Mucosa of gallbladder (tissue), 1 donor: ENCODE data around the gene XYLT1. TPM values are rescaled to one million over a fixed set of nuclear protein-coding genes. Genes with fewer than 3 reads are reported as not detected.

Experiments
- DNase-seq: peaks from one replicate; pipeline ENCODE4 v3.0.0-alpha.2; 2020; ENCODE audit warnings: low spot score
- total RNA-seq: library from RNA; stranded (reverse); gene quantifications from one replicate; pipeline ENCODE4 v1.2.1, GENCODE V29; 2021
- donor health status: DM: no; HTN: no; CAD: no.

XYLT1 gene
- total RNA-seq, 1 donor from 2014 or later = 8.6 TPM

DNA sequence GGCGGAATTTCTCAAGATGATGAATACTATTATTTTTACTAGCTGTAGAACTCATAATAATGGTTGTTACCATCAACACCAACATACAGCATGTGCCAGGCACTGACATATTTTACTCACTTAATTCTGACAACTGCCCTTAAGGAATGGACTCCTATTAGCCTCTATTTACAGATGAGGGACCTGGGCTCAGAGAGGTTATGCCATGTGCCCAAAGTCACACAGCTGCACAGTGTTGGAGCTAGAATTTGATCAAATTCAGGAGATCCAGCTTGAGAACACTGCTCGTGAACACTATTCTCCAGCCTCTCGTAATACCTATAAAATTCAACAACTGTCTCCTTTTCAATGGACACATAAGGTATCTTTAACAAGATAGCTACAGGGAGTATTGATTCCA lies 97.2 kb downstream of the XYLT1 start:
- DNase-seq = no peak

DNA sequence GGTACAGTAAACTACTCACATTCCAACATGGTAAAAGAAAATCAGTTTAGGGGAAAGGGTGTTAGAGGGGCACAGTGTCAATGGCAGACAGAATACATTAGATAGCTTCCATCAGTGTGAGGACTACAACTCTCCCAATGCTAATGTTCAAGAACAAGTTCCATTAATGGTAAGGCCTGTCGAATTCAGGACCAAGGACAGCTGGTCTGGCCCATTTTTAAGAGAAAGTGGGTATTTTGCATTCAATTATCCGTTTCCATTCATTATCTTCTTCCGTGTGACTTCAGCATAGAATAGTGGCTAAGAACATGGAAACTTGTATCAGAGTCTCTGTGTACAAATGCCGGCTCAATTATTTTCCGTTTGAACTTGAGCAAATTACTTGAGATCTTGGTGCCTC lies 98.4 kb downstream of the XYLT1 start:
- no peak for DNase-seq

DNA sequence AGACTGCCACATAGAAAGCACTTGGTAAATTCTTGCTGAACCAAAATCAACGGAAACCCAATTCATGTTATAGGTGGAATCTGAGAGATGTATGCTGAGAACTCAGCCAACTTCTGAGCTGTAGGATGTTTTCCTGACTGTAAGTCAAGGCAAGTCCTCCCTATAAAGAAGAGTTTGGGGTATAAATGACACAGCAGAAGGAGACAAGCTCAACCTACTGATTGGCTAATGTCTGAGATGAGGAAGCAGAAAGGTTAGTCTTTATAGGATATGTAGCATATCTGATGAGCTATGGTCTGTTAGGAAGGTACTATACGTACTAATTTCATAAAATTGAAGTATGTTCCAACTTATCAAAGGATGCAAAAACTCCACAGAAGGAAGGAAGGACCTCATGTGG lies 99.5 kb downstream of the XYLT1 start:
- DNase-seq = no peak

DNA sequence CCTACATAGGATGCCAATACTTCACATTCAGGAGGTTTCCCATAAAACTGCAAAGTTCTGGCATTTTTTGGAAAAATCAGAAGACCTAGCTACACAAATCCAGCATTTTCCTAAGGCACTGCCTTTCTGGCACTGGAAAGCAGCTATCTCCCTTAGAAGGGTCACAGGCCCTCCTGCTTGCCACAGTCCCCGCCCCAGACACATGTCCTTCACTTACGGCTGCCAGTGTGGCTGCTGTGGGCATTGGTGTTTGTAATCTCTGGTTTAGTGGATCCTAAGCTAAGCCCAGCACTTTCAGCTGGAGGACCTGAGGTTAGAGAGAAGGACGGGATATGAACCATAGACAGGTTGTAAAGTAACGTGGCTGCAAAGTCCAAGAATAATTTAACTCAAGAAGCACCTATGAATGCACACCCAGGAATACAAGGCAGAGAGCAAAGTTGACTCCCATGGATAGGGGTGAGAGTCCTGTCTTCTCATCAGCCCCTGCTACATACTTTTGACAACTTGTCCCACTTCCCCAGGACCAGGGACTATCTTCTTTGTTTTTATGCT lies 100.0 kb downstream of the XYLT1 start:
- no peak for DNase-seq

DNA sequence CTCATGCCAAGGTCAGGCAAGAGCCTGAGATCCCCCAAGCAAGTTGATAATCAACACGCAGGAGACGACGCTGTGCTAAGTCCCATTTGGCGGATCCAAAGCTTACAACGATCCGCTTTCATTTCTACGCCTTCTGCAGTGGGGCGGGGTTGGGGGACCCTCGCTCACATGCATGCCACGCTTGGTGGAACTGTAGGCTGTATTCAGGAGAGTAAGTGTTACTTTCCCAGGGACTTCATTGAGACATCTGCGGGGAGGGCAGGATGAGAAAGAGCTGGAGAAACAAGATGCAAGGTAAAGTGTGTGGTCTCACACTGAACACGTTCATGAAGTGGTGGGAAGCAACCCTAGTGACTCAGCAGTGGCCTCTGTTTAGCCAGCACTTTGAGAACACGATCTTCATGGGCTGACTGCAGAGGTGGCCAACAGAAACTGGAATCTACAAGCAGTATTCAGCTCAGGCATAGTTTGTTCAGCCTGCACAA lies 100.5 kb downstream of the XYLT1 start:
- DNase-seq = no peak

DNA sequence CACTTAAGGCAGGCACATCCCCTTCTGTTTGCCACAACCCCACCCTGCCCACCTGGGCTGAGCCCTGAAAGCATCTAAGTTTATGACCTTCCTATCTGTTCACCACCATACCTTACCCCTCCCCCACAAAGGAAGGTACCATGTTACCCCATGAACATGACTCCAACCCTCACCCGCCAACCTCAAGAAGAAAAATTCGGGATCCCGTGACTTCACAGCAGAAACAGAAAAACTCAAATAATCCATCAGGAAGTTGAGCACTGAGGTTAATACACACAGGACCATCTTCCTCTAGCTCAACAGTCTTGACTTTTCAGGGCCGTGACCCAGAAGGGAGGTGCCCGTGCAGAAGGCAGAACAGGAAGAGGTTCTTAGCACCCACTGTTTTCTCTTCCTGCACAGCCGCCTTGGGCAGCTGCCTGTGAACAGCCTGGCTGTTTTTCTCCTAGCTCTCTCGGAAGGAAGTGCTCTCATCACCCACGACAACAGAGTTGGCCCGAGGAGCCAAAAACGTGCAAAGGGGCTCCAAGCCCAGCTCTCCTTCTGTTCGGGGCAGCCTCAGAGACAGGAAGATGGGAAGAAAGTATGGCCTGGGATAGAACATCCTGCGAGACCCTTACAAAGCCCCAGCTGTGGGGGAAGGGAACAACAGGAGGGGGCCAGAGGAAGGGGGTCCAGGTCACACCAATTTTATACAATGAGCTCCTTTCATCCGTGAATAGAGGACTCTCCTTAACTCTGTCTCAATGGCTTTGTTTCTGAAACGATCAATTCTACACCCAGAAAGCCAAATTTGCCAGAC lies 101.1 kb downstream of the XYLT1 start:
- DNase-seq = peak; percentile 67

DNA sequence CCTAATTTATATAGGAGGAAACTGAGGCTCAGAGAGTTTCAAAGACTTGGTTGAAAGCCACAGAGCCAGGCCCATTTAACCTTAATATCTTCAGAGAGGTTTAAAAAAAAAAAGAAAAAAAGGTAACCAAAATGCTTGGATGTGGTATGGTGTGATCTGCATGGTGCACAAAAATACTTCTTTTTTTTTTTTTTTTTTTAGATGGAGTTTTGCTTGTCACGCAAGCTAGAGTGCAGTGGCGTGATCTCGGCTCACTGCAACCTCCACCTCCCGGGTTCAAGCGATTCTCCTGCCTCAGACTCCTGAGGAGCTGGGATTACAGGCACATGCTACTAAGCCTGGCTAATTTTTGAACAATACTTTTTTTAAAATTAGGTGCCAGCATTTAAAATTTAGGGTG lies 101.8 kb downstream of the XYLT1 start:
- DNase-seq = no peak

DNA sequence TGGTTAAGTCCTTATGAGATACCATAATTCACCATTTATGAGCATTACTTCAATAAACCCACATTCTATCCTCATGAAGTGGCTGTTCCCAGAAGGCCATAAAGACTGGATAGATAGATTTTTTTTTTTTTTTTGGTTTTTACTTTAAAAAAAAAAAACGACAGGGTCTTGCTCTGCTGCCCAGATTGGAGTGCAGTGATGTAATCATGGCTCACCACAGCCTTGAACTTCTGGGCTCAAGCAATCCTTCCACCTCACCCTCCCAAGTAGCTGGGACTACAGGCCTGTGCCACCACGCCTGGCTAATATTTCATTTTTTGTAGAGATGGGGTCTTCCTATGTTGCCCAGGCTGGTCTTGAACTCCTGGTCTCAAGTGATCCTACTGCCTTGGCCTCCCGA lies 102.3 kb downstream of the XYLT1 start:
- no peak for DNase-seq

DNA sequence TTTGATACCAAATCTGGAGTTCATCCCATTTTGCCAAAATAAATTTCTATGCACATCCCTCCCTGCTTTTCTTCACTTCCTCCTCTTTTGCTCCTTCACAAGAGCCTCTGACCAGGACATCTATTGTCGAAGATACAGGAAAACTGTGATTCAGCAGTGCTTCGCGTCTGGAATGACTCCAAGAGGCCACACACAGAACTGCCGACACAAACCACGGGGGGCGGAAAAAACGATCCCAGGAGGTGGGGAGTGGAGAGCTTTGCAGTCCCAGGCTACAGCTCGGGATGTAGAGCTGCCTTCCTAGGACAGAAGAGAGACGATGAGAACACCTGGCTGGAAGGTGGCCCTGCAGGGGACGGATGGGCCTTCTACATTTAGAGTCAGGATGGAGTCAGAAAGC lies 102.8 kb downstream of the XYLT1 start:
- no peak for DNase-seq

DNA sequence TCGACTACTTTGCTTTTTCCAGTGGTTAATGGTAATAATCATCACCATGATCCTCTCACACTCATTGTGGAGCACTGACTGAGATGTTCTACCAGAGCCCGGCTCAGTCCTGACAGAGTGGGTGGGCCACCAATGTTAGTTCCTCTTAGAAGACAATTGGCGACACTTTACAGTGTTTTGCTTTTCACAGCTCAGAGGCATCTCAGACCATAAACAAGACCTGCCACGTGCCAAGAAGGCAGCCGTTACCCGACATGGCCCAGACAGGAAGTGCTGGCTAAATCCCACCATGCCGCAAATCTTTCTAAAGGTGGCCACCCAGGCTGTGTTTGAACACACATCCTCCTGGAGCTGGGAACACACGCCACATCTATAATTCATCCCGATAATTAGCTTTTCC lies 103.7 kb downstream of the XYLT1 start:
- DNase-seq = no peak

DNA sequence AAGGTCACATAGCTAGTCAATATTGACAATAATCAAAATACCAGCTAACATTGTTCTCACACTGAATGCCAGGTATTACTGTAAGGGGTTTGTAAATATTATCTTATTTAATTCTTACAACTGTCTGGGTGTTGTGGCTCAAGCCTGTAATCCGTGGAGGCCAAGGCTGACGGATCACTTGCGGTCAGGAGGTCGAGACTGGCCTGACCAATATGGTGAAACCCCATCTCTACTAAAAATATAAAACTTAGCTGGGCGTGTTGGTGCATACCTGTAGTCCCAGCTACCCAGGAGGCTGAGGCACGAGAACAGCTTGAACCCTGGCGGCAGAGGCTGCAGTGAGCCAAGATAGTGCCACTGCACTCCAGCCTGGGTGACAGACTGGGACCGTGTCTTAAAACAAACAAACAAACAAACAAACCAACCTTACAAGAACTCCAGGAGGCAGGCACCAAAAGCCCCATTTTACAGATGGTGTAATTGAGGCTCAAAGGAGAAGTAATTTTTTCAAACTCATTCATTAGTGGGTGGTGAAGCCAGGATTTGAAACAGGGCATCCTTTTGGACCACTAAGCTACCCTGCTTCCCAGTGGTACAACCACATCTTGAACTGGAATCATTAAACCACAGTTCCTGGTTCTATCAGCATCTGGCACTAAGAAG lies 104.3 kb downstream of the XYLT1 start:
- DNase-seq = no peak

DNA sequence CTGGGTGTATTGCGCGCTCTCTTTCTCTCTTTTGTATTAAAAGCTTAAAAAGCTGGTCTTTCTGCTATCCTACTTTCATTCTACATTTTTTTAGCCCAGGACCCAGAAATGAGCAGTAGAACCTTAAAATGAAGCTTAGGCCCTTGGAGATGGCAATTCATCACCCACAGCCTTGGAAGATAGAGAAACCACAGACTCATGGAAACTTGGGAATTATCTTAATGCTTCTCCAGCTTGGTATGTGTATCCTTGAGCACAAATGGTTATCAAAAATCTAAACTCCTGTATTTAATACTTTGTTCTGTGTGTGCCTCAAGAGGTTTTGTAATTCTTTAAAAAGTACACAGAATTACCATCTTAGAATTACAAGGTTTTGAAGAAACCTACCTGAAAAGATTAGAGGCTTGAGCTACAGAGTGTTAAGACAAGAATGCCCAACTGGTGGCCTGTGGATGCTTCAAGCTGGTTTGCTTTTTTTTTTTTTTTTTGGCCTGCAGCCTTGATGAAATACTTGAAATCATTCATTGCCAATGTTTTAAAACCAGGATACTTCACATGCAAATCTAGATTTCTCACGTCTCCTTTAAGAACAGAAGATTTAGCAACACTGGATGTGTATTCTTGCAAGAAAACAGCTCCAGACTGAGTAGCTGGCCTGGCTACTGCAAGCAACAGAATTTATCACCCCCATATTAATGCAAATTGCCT lies 105.0 kb downstream of the XYLT1 start:
- DNase-seq = no peak

DNA sequence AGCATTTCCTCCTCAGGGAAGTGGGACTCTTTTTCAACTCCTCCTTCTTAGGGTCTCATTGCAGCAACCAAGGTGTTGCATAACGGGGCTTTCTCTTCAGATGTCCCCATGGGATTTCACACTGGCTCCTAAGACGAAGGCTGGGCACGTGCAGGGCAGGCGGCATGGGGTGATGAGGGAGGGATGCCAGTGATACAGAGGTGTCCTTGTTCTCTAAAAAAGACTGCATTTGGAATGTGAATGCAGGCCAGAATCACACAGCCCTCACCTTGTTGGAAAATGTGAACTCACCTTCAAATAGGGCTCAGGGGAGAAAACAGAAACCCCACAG lies 105.6 kb downstream of the XYLT1 start:
- DNase-seq = no peak

DNA sequence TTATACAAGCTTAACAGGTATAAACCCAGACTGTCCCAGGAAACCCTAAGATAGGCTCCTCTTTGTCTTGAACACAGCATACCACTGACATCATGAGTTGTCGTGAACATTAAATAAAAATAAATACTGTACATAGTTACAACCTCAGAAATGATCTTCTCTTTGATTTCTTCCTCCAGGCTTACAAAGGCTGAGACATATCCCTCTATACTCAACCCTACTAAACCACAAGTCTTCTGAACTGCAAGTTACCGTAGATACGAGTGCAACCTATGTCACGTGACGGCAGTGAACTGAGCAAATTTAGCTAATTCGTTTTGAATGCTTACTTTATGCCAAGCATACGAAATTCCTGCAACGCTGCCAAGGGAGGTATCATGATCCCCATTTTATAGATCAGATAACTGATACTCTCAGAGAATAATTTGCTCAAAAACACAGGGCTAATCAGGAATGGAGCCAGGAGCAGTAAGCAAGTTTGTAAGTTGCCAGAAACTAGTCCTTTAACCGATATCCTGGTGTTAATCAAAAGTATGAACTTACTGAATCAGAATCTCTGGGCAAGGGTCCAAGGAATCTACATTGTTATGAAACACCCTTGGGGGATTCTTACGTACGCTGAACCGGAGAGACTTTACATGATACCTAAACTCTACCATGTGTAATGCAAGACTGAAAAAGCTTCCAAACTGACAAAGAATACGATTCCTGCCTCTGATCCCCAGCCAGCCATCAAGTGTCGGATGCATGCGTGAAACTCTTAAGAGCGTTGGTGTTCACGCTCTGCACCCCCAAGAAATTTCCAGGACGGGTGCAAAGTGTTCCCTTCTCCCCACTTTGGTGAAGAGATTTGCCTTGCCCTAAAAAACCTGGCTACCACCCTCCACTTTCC lies 106.2 kb downstream of the XYLT1 start:
- DNase-seq = no peak

DNA sequence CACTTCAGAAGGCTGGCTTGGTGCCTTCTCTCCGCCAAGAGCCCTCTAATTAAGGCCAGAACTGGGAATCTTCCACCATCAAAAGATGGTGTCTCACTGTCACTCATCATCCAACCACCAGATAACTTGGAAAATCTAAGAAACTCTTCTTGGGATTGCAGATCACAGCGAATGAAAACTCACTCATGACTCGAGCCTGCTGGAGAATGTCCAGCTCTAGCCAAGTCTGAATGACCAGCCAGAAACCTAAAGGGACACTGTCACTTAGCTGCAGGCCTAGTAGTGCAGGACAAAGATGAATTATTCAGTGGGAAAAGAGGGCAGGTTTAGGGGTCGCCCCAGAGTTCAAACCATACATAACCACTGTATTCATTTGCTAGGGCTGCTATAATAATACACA lies 107.8 kb downstream of the XYLT1 start:
- DNase-seq = no peak

DNA sequence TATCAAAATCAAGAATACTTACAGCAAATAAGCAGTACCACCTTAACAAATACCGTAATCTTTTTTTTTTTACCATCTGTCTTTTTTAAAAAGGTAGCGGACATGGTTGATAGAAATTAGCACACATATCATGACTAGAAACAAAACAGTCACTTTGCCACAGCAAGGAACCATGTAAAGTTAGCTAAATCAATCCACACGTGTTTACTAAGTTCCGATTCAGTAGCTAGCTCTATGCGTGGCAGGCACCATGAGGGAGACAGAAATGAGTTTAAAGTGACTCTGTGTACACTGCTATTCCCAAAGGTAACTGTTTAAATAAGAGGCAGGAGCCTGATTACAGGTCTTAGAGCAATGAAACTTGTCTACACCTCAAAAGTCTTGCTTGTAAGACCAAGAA lies 108.6 kb downstream of the XYLT1 start:
- no peak for DNase-seq

DNA sequence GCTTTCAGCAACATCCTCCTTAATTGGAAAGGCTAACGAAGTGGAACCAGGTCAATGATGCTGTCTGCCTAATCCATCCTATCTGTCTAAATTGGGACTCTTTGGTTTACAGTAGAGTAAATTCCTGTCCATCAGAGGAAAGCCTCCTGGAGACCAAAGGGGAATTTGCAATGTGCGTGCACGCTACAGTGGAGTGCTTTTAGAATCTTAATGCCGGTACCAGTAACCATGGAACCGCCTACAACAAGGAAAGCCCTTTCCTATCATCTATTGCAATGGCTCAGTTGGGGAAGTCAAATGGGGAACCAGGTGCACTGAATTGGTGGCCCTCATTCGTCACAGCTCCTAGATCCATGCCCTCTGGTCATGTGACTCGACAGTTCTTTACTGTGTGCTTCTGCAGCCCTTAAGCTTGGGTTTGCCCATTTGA lies 110.1 kb downstream of the XYLT1 start:
- DNase-seq = no peak

DNA sequence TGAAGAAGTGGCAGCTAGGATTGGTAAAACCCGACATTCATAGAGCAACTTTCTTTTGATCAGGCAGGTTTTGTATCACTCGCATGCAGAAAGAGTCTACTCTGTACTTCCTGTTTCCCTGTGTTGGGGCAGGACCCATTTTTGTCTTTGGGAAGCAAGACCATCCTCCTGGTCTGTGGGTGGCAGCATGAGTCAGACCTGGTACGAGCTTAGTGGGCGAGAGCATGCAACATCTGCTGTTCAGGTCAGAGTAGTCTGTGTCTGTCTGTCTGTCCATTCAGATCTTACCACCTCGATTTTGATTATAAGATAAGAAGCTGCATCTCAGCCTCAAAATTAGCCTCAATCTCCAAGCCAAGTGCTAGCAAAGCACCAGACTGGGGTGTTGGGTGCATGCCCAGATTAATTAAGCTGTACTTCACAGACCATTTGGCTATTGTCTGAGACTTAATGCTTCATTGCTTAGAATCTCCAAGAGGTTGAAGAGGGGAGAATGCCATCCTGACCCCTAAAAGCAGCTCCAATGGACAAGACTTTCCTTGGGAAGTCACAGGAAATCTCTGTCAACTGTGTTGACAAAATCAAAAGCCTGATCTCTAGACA lies 110.9 kb downstream of the XYLT1 start:
- no peak for DNase-seq

DNA sequence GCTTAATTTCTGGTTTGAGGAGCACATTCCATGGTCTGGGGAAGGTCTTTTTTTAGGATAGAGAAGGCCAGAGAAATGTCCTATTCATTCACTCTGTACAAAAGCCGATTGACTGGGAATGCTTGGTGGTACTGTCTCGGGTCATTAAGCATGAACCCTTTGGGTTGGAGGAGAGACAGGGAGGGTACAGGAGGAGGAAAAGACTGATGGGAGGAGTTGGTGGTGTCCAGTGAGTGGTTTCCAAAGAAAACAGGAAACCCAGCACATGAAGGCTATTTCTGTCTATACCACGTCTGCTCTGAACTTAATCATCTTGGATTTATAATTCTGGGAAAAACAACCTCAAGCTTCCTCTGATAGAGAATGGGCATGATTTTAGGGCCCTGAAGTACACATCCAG lies 111.9 kb downstream of the XYLT1 start:
- DNase-seq = no peak

DNA sequence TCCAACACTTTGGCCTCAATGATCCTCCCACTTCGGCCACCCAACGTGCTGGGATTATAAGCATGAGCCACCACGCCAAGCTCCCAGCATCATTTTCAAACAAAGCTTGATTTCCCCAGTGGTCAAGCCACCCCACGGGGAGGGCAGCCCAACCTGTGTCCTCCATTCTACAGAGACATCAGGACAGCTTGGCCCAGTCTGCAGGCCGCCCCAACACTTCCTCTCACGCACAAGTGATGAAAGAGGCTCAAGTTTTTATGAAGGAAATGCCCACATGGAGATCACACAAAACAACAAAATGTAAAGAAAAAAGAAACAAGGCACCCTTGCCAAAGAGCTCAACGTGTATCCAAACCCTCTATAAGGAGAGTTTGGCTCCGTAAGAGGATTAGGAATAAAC lies 112.4 kb downstream of the XYLT1 start:
- no peak for DNase-seq
